PFSK-1 (cell line): ENCODE measurements around the gene ANO9.

Source experiments
- POLR2AphosphoS5 ChIP-seq: IDR thresholded peaks from 2 replicates; pipeline ENCODE4 v1.6.1; 2012; ENCODE audit warnings: low read depth, mild to moderate bottlenecking, control low read depth, low read length, moderate library complexity
- REST ChIP-seq, 2 experiments: IDR thresholded peaks; 2 replicates each; pipeline versions ENCODE4 v1.6.1 to v1.8.0; 2011 to 2012; ENCODE audit warnings: low read depth in 2 of 2, low read length in 2 of 2, control low read depth in 1 of 2, inconsistent platforms in 1 of 2, mild to moderate bottlenecking in 1 of 2, moderate library complexity in 1 of 2; ENCODE audit not compliant: insufficient read depth in 1 of 2
- SIN3A ChIP-seq: IDR thresholded peaks from 2 replicates; pipeline ENCODE4 v1.6.1; 2012; ENCODE audit warnings: mild to moderate bottlenecking, low read length, moderate library complexity, borderline replicate concordance; ENCODE audit not compliant: insufficient read depth
- TAF1 ChIP-seq: IDR thresholded peaks from 2 replicates; pipeline ENCODE4 v1.6.1; 2012; ENCODE audit warnings: low read length, control low read depth, borderline replicate concordance; ENCODE audit not compliant: insufficient read depth

- no peak for TF ChIP-seq SIN3A
- no peak for TF ChIP-seq POLR2AphosphoS5
- no peak for TF ChIP-seq TAF1
- no peak for TF ChIP-seq REST (IDR thresholded peaks at IDR 0.05; ENCODE audit: insufficient read depth in 1 of 2, low read depth in 2 of 2, low read length in 2 of 2)
These were observed 47.6 kb downstream of the ANO9 start, which contains the start of gene PKP3 for GRCh38 chr11:394034-394857.
